SH-SY5Y (cell line): ENCODE data around the gene RPL12.

Source experiments
- GATA2 ChIP-seq: IDR thresholded peaks from 2 replicates; pipeline ENCODE4 v1.6.1; 2011; ENCODE audit warnings: mild to moderate bottlenecking, low read depth, low read length
- GATA3 ChIP-seq: IDR thresholded peaks from 2 replicates; pipeline ENCODE4 v1.6.1; 2011; ENCODE audit warnings: low read depth, mild to moderate bottlenecking, low read length, moderate library complexity

The RPL12 gene

DNA sequence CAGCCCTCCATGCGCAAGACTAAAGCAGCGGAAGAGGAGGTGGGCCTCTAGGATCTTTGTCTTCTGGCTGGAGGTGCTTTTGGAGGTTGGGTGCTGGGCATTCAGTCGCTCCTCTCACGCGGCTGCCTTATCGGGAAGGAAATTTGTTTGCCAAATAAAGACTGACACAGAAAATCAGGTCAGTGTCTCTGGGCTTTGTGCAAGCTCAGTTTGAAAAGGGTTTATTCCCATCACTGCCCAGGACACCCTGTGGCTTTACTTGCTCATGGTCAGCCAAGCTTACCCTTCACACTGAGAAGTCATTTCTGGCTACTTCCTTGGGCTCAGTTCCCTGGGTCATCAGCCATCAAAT lies 43.7 kb downstream of the RPL12 start:
- TF ChIP-seq GATA3 (no peak), GATA2 (no peak)

DNA sequence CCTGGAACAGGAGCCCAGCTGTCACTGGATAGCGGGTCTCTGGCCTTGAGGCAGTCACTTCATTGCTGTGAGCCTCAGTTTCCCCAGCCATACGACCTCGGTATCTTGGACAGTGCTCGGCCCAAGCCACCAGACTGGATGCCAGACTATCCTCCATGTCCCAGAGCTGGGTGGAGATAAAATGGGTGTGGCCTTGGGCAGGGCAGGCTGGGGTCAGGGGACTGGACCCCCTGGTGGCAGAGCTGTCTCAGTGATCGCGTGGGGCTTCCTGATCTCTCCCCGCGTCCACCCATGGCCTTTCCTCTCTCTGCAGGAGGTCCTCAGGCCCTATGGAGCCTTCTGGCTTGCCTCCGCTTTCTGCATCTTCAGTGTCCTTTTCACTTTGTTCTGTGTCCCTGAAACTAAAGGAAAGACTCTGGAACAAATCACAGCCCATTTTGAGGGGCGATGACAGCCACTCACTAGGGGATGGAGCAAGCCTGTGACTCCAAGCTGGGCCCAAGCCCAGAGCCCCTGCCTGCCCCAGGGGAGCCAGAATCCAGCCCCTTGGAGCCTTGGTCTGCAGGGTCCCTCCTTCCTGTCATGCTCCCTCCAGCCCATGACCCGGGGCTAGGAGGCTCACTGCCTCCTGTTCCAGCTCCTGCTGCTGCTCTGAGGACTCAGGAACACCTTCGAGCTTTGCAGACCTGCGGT lies 44.3 kb downstream of the RPL12 start:
- TF ChIP-seq GATA2 (no peak), GATA3 (no peak)

DNA sequence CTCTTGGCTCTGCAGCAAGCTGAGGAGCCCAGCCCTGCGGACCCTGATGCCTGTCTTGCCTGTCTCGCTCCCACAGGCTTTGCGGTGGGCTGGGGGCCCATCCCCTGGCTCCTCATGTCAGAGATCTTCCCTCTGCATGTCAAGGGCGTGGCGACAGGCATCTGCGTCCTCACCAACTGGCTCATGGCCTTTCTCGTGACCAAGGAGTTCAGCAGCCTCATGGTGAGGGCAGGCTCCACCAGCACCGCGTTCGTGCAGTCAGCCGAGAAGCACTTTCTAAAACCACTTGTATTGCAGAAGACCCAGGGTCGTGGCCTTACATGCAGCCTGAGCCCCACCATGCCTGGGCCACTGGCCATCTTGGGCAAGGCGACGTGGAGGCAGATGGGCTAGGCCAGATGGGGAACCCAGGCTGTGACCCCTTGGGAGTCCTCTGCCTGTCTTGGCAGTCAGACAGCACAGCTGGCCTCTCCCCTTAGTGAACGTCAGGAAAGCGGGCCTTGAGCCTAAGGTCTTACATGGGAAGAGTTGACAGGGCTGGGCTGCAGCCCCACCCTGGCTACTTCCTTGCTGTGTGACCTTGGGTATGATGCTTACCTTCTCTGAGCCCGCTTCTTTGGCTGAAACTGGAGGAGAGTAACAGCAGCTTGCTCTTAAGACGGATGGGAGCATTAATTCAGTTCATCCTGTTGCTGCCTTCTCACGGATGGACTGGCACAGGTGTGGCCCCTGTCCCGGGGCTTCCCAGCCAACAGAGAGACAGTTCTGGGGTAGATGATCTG lies 45.7 kb downstream of the RPL12 start:
- TF ChIP-seq GATA3 (no peak), GATA2 (no peak)

GRCh38 chr9:127404631-127405030 lies 46.6 kb downstream of the RPL12 start:
- TF ChIP-seq GATA2 (no peak), GATA3 (no peak)

DNA sequence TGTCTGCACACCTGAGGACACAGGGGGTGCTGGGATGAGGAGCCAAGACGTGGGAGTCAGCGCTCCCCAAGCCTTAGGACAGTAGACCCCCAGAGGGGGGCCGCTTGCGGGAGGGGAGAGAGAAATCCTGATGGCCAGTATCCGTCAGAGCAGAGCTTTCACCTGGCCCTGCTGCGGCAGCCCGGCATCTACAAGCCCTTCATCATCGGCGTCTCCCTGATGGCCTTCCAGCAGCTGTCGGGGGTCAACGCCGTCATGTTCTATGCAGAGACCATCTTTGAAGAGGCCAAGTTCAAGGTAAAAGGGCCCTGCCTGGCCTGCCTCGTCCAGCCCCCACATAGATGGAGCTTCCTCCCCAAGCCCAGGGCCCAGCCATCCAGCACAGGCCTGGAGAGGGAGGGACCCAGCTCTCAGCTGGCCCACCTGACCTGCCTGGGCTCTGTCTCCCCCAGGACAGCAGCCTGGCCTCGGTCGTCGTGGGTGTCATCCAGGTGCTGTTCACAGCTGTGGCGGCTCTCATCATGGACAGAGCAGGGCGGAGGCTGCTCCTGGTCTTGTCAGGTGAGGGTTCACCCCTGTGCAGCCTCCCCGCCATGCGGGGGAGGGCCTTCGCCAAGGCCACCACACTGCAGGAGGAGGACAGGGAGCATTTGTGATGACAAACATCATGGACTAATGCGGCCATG lies 47.6 kb downstream of the RPL12 start:
- TF ChIP-seq GATA3, result no peak
- no peak for TF ChIP-seq GATA2

- TF ChIP-seq GATA3 (no peak), GATA2 (no peak)
These were observed 48.7 kb downstream of the RPL12 start for GRCh38 chr9:127402401-127403090.

- TF ChIP-seq GATA2 (no peak), GATA3 (no peak)
These were observed 51.4 kb downstream of the RPL12 start for GRCh38 chr9:127399736-127400269.

- no peak for TF ChIP-seq GATA3
- TF ChIP-seq GATA2, result no peak
These were observed 52.3 kb downstream of the RPL12 start for GRCh38 chr9:127398715-127399400.

DNA sequence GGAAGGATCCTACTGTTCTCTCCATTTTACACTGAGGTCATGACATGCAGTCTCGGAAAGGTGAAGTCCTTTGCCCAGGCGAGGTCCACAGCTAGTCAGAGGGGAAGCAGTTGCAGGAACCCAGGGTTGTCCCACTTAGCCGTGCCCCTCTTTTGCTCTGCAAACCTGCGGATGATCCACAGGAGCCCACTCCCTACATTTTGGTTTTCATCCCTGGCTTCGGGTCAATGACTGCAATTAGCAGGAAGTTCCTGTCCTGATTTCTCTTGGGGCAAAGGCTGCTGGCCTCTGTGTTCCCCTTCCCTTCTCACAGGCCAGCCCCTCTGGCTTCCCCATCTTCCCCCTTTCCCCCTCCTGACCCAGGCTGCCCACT lies 52.9 kb downstream of the RPL12 start:
- no peak for TF ChIP-seq GATA3
- no peak for TF ChIP-seq GATA2
